Type B pancreatic cell (in vitro differentiated cells): ENCODE measurements around the gene ANGPTL1. TPM values are rescaled to one million over a fixed set of nuclear protein-coding genes. Genes with fewer than 3 reads are reported as not detected.

Source experiments
- DNase-seq: peaks from one replicate; pipeline ENCODE4 v3.0.0; 2021; ENCODE audit warnings: mixed read lengths; ENCODE audit not compliant: unreplicated experiment; ENCODE audit errors: extremely low spot score
- H3K27ac Mint-ChIP-seq: 2 replicates; pipeline ENCODE4 v1.8.0; 2021; ENCODE audit warnings: mild to moderate bottlenecking, mixed read lengths
- H3K27me3 Mint-ChIP-seq: 2 replicates; pipeline ENCODE4 v1.8.0; 2021; ENCODE audit warnings: mixed read lengths
- H3K36me3 Mint-ChIP-seq: 2 replicates; pipeline ENCODE4 v1.8.0; 2021; ENCODE audit warnings: mixed read lengths
- H3K4me1 Mint-ChIP-seq: one replicate; pipeline ENCODE4 v1.8.0; 2021; ENCODE audit warnings: mixed read lengths; ENCODE audit not compliant: unreplicated experiment
- H3K4me3 Mint-ChIP-seq: 2 replicates; pipeline ENCODE4 v1.8.0; 2021; ENCODE audit warnings: mild to moderate bottlenecking, mixed read lengths
- H3K9me3 Mint-ChIP-seq: 2 replicates; pipeline ENCODE4 v1.8.0; 2021; ENCODE audit warnings: mixed read lengths
- CTCF ChIP-seq: fragments of 200-600 bp; sonication (generic); conservative IDR thresholded peaks from 2 replicates; pipeline ENCODE4 v1.5.0; 2021; ENCODE audit warnings: antibody characterized with exemption, mild to moderate bottlenecking
- total RNA-seq: library from RNA; stranded (reverse); gene quantifications from 2 replicates; pipeline ENCODE4 v1.2.1, GENCODE V29; 2021; ENCODE audit warnings: low replicate concordance

ANGPTL1 gene
- total RNA-seq, 1 donor from 2014 or later = 17.9 TPM

- H3K27me3 Mint-ChIP-seq = no peaks in the 10 kb centered on the region
- TF ChIP-seq CTCF = no peak
- peaks cover 8% of the 10 kb centered on the region for H3K4me1 Mint-ChIP-seq
- no peak overlapping the region for H3K27ac Mint-ChIP-seq
- DNase-seq = no peak
- no peak overlapping the region for H3K4me3 Mint-ChIP-seq
- H3K36me3 Mint-ChIP-seq = peaks cover 58% of the 10 kb centered on the region
- H3K9me3 Mint-ChIP-seq = no peaks in the 10 kb centered on the region
These were observed 41.7 kb upstream of the ANGPTL1 start for GRCh38 chr1:178912597-178912996.

- H3K36me3 Mint-ChIP-seq = peaks cover 50% of the 10 kb centered on the region
- no peaks in the 10 kb centered on the region for H3K9me3 Mint-ChIP-seq
- no peak overlapping the region for H3K4me3 Mint-ChIP-seq
- no peak for DNase-seq
- no peaks in the 10 kb centered on the region for H3K27me3 Mint-ChIP-seq
- no peaks in the 10 kb centered on the region for H3K4me1 Mint-ChIP-seq
- TF ChIP-seq CTCF = no peak
- H3K27ac Mint-ChIP-seq = no peak overlapping the region
These were observed 39.1 kb upstream of the ANGPTL1 start for GRCh38 chr1:178910023-178910422.

GRCh38 chr1:178908358-178908757 is 37.5 kb upstream of the ANGPTL1 start:
- TF ChIP-seq CTCF = no peak
- Mint-ChIP-seq H3K4me1 (no peaks in the 10 kb centered on the region), H3K36me3 (peaks cover 61% of the 10 kb centered on the region), H3K4me3 (no peak overlapping the region), H3K27me3 (no peaks in the 10 kb centered on the region), H3K27ac (no peak overlapping the region), H3K9me3 (no peaks in the 10 kb centered on the region)
- no peak for DNase-seq

GRCh38 chr1:178901482-178902125 is 30.7 kb upstream of the ANGPTL1 start:
- Mint-ChIP-seq H3K4me3 (no peak overlapping the region), H3K27ac (no peak overlapping the region), H3K4me1 (no peaks in the 10 kb centered on the region), H3K27me3 (no peaks in the 10 kb centered on the region), H3K36me3 (peaks cover 37% of the 10 kb centered on the region), H3K9me3 (no peaks in the 10 kb centered on the region)
- no peak for TF ChIP-seq CTCF
- no peak for DNase-seq

GRCh38 chr1:178899402-178899801 is 28.5 kb upstream of the ANGPTL1 start:
- H3K36me3 Mint-ChIP-seq = peaks cover 44% of the 10 kb centered on the region
- no peaks in the 10 kb centered on the region for H3K27me3 Mint-ChIP-seq
- no peak overlapping the region for H3K27ac Mint-ChIP-seq
- H3K4me3 Mint-ChIP-seq = no peak overlapping the region
- no peak for TF ChIP-seq CTCF
- no peak for DNase-seq
- H3K4me1 Mint-ChIP-seq = no peaks in the 10 kb centered on the region
- H3K9me3 Mint-ChIP-seq = peaks cover 6% of the 10 kb centered on the region

- H3K4me3 Mint-ChIP-seq = no peak overlapping the region
These were observed 27.5 kb upstream of the ANGPTL1 start for GRCh38 chr1:178898401-178898800.

More at GRCh38 chr1:178898401-178898800, 27.5 kb upstream of the ANGPTL1 start:
- H3K27me3 Mint-ChIP-seq = no peaks in the 10 kb centered on the region
- DNase-seq = no peak
- H3K9me3 Mint-ChIP-seq = peaks cover 6% of the 10 kb centered on the region
- H3K36me3 Mint-ChIP-seq = peaks cover 39% of the 10 kb centered on the region
- no peaks in the 10 kb centered on the region for H3K4me1 Mint-ChIP-seq
- no peak overlapping the region for H3K27ac Mint-ChIP-seq
- no peak for TF ChIP-seq CTCF
